Stimulated activated CD8-positive, alpha-beta memory T cell treated with anti-CD3 and anti-CD28 coated beads, Interleukin-7, amount 100 ng/mL, for 24 hours (primary cell): ENCODE measurements around the gene TNFRSF18.
"Not testable (repeated sequence)": the region's sequence is repeated elsewhere in the genome, so short reads cannot be mapped to it uniquely, and the experiment has no call there.

ENCODE experiments used
- DNase-seq: peaks from one replicate; pipeline ENCODE4 v3.0.0-alpha.2; 2020; ENCODE audit warnings: low read depth

Gene TNFRSF18

GRCh38 chr1:1199141-1199960 lies 7.0 kb downstream of the TNFRSF18 start:
- DNase-seq = no peak

DNA sequence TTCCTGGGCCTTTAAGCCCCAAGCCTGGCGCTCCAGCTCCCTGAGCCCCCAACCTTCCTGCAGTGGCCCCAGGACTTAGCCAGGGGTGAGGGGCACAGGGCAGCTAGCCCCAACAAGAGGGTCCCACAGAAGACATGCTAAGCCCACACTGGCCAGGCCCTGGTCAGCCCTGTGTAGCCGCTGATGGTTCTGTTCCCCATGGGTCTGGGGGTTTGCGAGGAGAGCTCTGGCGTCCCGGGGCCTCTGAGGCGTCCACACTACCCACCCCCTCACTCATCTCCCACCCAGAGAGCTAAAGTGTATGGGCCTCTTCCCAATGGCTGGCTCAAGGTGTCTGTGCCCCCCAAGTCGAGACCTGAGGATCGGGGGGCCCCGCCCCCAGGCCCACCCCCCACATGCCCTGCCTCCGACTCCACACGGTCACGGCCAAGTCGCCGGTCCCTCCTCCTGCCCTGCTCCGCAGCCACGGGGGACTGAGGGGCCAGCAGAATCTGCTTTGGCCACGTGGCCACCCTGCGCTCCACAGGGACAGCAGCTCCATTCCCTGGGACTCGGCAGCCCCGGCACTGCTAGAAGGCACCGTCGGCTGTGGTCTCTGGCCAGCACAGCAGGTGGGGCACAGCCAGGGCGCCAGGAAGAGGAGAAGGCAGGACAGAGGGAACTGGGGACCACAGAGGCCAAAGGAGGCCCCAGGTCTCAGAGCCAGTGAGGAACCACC lies 7.8 kb downstream of the TNFRSF18 start:
- DNase-seq = no peak

DNA sequence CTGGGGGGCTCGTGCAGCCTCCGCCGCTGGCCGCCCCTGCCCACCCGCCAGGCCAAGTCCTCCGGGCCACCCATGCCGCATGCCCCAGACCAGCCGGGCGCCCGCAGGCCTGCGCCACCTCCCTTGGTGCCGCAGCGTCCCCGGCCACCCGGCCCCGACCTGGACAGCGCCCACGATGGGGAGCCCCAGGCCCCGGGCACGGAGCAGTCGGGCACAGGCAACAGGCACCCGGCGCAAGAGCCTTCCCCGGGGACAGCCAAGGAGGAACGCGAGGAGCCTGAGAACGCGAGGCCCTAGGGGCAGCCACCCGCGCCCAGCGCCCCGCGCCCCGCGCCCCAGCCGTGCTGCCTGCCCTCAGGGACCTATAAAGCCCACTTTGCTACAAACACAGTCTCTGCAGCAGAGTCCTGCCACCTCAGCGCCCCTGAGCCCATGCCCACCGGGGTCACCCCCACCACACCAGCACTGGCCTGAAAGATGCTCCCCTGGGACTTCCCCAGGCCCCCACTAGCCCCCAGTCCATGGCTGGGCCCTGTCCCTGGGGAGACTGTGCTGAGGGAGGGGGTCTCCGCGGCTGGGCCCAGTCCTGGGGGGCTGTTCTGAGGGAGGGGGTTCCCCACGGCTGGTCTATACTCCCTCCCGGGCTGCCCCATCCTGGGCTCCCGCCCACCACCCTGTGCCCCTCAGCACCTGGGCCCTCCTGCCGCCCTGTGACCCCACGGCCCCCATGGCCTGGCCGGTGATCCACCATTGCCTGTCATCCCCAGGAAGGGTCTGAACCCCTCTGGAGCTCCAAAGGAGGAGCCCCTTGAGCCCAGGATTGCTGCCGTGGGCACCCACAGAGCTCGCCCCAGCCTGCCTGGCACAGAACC lies 8.6 kb downstream of the TNFRSF18 start:
- DNase-seq = no peak

GRCh38 chr1:1197188-1197500 lies 9.2 kb downstream of the TNFRSF18 start:
- no peak for DNase-seq

DNA sequence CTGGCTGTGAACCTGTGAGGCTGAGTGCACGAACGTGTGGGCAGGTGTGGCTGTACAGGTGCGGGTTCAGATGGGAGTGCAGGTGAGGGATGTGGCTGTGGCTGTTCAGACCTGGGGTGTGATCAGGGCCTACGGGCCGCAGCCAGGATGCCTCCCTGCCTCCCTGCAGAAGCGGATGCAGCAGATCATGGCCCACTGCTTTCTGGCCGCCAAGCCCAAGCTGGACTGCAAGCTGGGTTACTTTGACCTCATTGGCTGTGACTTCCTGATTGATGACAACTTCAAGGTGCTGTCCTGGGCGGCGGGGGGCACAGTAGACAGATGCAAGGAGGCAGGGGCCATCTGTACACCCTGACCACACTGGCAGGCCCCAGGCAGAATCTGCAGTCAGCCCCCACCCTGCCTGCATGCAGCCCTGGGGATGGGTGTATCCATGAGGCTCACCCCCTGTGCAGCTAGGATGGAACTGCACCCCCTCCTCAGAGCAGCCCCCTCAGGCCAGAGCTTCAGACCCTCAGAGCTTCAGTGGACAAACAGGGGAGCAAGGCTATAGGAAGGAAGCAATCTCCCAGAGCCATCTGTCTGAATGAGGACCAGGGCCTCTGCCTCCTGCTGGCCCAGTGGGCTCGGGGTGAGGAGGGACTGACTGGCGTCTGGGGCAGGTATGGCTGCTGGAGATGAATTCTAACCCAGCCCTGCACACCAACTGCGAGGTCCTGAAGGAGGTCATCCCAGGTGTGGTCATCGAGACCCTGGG lies 9.8 kb downstream of the TNFRSF18 start:
- DNase-seq = no peak

DNA sequence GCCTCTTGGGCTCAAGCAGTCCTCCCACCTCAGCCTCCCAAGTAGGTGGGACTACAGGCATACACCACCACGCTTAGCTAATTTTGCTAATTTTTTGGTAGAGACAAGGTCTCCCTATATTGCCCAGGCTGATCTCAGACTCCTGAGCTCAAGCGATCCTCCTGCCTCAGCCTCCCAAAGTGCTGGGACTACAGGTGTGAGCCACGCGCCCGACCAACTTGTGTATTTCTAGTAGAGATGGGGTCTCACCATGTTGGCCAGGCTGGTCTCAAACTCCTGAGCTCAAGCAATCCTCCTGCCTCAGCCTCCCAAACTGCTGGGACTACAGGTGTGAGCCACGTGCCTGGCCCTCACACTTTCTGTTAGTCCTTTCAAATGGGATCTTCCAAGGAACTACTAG lies 10.7 kb downstream of the TNFRSF18 start:
- DNase-seq = not testable (repeated sequence)

- no peak for DNase-seq
Measured at GRCh38 chr1:1194723-1195122, 11.7 kb downstream of the TNFRSF18 start.

DNA sequence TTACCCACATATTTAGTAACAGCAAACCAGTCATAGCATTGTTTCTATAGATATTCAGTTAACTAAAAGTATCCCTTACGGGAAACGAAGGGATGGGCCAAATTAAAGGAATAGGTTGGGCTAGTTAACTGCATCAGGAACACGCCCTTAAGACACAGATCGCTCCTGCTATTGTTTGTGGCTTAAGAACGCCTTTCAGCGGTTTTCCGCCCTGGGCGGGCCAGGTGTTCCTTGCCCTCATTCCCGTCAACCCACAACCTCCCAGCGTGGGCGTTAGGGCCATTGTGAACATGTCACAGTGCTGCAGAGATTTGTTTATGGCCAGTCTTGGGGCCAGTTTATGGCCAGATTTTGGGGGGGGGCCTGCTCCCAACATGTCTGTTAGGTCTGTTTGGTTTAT lies 14.7 kb downstream of the TNFRSF18 start:
- DNase-seq = no peak

DNA sequence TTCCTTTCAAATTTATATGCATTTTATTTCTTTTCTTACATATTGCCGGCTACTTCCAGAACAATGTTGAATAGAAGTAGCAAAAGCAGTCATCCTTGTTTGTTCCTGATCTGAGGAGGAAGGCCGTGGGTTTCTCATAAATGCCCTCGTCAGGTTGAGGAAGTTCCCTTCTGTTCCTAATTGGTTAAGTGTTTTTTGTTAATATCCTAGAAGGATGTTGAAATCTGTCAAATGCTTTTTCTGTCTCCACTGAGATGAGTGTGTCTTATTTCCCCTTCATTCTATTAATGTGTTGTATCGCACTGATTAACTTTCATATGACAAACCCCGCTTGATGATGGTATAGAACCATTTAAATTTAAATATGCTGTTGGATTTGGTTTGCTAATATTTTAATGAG lies 17.3 kb downstream of the TNFRSF18 start:
- no peak for DNase-seq

GRCh38 chr1:1187938-1188337 lies 18.5 kb downstream of the TNFRSF18 start:
- DNase-seq = no peak

GRCh38 chr1:1185101-1185765 lies 21.2 kb downstream of the TNFRSF18 start:
- no peak for DNase-seq

- DNase-seq = no peak
Measured at GRCh38 chr1:1183833-1184775, 22.3 kb downstream of the TNFRSF18 start.

DNA sequence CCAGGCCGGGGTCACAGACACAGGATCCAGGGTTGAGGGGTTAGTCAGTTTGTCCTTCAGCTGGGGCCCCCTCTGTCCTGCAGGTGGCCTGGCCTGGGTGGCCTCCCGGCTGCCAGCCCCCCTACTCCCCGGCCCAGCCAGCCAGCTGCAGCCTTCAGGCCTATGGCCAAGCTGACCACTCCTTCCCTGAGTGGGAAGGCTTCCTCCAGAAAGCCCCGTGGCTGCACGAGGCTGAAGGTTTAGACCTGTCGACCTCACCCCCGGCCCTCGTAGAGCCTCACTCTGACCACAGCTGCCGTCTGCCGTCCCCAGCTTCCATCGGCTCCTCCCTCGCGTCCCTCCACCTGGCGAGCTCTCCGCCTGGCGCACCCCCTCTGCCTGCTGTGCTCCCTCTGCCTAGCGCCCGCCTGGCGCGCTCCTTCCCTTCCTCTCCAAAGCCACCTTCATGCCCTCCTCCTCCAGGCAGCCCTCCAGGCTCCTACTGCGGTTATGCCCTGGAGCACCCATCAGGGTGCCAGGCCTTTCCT lies 23.1 kb downstream of the TNFRSF18 start:
- no peak for DNase-seq

DNA sequence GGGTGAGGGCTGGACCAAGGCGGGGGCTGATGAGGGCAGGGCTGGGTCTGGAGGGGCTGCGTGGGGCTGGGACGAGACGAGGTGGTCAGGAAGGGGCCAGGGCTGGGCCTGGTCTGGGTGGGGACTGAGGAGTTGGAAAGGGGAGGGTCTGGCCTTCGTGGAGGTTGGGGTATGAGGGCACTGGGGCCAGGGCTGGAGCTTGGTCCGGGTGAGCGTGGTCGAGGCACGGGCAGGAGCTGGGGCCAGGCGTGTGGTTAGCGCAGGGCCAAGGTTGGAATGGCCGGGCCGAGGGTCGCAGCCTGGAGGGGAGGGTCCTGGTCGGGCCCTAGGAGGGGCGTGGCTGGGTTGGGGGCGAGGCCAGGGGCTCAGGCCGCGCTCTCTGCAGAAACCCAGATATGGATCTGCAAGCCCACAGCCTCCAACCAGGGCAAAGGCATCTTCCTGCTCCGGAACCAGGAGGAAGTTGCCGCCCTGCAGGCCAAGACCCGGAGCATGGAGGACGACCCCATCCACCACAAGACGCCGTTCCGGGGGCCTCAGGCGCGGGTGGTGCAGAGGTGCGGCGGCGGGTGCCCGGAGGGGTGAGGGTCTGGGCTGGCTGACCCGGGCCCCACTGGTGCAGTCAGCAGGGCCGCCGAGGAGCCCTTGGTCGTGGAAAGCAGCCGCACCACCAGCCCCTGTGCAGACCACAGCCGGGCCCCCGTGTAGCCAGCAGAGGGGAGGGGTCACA lies 23.7 kb downstream of the TNFRSF18 start:
- no peak for DNase-seq

GRCh38 chr1:1181938-1182410 lies 24.4 kb downstream of the TNFRSF18 start:
- no peak for DNase-seq

- DNase-seq = no peak
Measured at GRCh38 chr1:1181129-1181937, 25.1 kb downstream of the TNFRSF18 start.

GRCh38 chr1:1179983-1180861 lies 26.2 kb downstream of the TNFRSF18 start:
- DNase-seq = no peak
